Neural cell (in vitro differentiated cells): ENCODE measurements around the gene BNIP3.

Source experiments
- TAF1 ChIP-seq: IDR thresholded peaks from 2 replicates; pipeline ENCODE4 v1.6.1; 2012; ENCODE audit warnings: low read depth
- TF ChIP-seq, protein P1 (sequence below): fragments of 450-650 bp; IDR thresholded peaks from 2 replicates; pipeline ENCODE4 v1.5.1; 2014; ENCODE audit warnings: antibody characterized with exemption, mild to moderate bottlenecking, moderate library complexity; ENCODE audit not compliant: poor library complexity, severe bottlenecking
- TF ChIP-seq, protein P2 (sequence below): IDR thresholded peaks from 2 replicates; pipeline ENCODE4 v1.6.1; 2012; ENCODE audit warnings: borderline replicate concordance

DNA sequence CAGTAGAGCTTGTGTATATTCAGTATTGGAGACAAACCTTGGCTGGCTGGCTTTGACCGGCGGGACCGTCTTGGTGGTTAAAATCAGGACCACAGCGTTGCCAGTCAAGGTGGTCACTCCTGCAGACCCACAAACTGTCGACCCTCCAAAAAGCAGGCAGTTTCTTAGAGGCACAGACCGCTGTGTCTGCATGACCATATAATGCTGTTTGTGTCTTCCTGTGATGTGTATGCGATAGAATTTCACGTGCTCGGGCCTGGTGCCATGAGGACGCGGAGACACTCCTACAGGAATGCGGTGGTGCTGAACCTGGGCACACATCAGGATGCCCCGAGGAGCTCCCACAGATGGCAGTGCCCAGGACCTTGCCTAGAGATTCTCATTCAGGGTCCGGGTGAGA is 34.8 kb downstream of the BNIP3 start:
- TF ChIP-seq, protein P1, sequence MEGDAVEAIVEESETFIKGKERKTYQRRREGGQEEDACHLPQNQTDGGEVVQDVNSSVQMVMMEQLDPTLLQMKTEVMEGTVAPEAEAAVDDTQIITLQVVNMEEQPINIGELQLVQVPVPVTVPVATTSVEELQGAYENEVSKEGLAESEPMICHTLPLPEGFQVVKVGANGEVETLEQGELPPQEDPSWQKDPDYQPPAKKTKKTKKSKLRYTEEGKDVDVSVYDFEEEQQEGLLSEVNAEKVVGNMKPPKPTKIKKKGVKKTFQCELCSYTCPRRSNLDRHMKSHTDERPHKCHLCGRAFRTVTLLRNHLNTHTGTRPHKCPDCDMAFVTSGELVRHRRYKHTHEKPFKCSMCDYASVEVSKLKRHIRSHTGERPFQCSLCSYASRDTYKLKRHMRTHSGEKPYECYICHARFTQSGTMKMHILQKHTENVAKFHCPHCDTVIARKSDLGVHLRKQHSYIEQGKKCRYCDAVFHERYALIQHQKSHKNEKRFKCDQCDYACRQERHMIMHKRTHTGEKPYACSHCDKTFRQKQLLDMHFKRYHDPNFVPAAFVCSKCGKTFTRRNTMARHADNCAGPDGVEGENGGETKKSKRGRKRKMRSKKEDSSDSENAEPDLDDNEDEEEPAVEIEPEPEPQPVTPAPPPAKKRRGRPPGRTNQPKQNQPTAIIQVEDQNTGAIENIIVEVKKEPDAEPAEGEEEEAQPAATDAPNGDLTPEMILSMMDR = no peak
- TF ChIP-seq, protein P2, sequence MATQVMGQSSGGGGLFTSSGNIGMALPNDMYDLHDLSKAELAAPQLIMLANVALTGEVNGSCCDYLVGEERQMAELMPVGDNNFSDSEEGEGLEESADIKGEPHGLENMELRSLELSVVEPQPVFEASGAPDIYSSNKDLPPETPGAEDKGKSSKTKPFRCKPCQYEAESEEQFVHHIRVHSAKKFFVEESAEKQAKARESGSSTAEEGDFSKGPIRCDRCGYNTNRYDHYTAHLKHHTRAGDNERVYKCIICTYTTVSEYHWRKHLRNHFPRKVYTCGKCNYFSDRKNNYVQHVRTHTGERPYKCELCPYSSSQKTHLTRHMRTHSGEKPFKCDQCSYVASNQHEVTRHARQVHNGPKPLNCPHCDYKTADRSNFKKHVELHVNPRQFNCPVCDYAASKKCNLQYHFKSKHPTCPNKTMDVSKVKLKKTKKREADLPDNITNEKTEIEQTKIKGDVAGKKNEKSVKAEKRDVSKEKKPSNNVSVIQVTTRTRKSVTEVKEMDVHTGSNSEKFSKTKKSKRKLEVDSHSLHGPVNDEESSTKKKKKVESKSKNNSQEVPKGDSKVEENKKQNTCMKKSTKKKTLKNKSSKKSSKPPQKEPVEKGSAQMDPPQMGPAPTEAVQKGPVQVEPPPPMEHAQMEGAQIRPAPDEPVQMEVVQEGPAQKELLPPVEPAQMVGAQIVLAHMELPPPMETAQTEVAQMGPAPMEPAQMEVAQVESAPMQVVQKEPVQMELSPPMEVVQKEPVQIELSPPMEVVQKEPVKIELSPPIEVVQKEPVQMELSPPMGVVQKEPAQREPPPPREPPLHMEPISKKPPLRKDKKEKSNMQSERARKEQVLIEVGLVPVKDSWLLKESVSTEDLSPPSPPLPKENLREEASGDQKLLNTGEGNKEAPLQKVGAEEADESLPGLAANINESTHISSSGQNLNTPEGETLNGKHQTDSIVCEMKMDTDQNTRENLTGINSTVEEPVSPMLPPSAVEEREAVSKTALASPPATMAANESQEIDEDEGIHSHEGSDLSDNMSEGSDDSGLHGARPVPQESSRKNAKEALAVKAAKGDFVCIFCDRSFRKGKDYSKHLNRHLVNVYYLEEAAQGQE = no peak
- no peak for TF ChIP-seq TAF1
